ENCODE measurements around the gene ZNF789. TPM values are rescaled to one million over a fixed set of nuclear protein-coding genes. Genes with fewer than 3 reads are reported as not detected.
A peak's percentile ranks its signal among the peaks of the same experiment; 100 is the strongest.
"Not testable (repeated sequence)": the region's sequence is repeated elsewhere in the genome, so short reads cannot be mapped to it uniquely, and the experiment has no call there.

Gene ZNF789
- total RNA-seq, 1 experiment from 2014 or later = 8.4 TPM

DNA sequence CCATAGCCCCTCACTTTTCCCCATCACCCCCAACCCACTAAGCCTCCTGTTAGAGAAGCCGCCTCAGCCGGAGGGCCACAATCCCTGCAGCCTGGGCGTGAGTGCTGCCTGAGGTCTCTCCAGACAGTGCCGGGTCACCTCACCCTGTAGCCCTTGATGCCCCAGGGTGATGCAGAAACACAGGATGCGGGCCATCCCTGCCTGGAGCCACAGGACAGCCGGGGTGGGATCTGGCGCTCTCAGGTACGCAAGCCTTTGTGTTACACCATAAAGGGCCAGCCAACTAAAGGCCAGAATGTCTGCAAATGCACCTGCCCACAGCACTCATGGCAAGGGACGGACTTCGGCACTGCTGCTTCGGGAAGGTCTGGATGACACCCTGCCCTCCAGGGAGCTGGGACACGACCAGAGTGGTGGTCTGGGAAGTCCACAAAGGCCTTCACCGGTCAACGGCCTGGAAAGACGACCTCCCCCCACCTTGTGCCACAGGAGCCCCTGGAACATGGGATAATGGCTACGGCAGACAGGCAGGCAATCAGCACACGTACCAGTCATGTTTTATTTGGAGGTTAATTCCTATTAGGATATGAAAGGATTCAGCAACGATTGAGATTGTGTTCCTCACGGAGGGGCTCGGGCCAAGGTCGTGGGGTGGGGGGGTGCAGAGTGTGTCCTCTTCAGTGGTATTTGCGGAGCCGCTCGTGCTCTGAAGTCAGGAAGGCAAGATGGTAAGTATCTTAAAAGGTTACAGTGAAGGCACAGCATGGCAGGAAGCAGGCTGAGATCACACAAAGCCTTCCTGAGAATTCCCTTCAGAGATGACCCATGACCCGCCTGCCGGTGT, 14.8 kb upstream of the ZNF789 start:
- DNase-seq (ENCODE audit: low read depth) = no peak

GRCh38 chr7:99459087-99459486, 13.6 kb upstream of the ZNF789 start:
- DNase-seq (ENCODE audit: low read depth) = peak; percentile 35

DNA sequence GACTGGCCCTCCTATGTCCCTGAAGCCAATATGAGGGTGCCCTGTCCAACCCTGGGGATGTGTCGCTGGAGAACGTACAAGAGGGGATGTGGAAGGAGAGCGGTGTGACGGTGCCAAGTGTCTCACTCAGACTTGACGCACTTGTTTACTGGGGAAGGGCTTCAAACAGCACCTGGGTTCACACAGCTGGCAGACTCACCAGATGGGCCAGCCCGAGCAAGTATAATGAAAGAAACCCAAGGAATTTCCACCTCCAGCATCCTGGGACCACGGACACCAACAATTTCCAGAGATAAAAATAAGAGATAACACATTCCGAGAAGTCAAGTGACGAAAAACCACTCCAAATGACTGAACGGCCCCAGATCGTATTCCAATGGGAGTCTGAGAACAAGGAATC, 12.0 kb upstream of the ZNF789 start:
- no peak for DNase-seq (ENCODE audit: low read depth)

DNA sequence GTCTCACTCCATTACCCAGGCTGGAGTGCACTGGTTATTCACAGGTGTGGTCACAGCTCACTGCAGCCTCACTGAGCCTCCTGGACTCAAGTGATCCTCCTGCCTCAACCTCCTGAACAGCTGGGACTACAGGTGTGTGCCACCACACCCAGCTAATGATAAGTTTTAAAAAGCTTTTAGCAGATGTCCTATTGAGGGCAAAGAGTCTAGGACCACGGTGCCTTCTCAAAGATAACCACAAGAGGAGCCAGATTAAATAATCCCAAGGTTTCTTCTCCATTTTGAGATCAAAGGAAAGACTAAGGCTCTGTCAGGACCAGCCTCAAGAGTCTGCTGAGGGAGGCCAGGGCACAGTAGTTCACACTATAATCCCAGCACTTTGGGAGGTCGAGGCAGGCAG, 11.5 kb upstream of the ZNF789 start:
- DNase-seq (ENCODE audit: low read depth) = no peak

DNA sequence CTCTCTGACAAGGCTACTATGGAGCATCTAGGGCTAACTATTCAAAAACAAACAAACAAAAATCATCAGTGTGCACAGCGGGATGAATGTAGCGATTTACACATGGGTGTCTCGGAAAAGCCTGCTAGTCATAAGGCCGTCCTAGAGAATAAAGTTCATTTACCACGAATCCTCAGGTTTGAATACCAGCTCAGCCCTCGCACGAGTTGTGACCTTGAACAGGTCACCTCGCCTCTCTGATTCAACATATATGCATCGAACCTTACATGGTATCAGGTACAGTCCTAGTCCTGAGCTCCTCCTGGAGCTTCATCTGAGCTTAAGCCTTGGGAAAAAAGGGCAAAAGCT, 7.3 kb upstream of the ZNF789 start:
- DNase-seq (ENCODE audit: low read depth) = no peak

GRCh38 chr7:99468336-99468918, 4.3 kb upstream of the ZNF789 start:
- DNase-seq (ENCODE audit: low read depth) = no peak

DNA sequence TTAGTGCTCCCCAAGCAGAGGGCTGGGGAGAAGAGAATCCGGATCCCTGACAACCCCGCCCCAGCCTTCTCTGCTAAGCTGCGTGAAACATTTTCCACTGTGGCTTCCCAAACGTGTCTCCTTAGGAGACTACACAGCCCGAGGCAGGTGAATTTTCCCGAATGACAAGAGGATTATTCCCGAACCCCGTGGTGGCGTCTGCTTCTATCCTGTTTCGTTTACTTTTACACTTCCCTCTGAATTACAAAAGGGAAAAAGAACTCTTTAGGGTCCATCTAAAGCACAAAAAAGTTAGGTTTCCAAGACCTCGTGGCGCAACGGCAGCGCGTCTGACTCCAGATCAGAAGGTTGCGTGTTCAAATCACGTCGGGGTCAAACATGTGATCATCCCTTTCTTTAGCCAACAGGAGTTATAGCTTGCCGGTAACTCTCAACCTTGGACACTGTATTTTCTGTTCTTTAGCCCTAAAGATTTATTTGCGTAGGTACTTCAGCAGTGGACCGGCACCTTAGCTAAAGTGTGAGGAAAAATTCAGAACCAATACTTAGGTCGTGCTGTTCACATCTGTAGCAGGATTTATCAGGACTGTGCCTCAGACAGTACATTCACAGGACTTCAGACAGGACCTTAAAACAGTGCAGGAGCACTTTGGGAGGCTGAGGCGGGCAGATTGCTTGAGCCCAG, 3.2 kb upstream of the ZNF789 start:
- peak; percentile 22 for DNase-seq (ENCODE audit: low read depth)

- peak; percentile 78 for DNase-seq (ENCODE audit: low read depth)
Observed at GRCh38 chr7:99473315-99473596, 566 bp downstream of the ZNF789 start.

- DNase-seq (ENCODE audit: low read depth) = no peak
Observed at GRCh38 chr7:99476107-99476506, 3.4 kb downstream of the ZNF789 start.

GRCh38 chr7:99478464-99479440, 6.1 kb downstream of the ZNF789 start:
- no peak for DNase-seq (ENCODE audit: low read depth)

DNA sequence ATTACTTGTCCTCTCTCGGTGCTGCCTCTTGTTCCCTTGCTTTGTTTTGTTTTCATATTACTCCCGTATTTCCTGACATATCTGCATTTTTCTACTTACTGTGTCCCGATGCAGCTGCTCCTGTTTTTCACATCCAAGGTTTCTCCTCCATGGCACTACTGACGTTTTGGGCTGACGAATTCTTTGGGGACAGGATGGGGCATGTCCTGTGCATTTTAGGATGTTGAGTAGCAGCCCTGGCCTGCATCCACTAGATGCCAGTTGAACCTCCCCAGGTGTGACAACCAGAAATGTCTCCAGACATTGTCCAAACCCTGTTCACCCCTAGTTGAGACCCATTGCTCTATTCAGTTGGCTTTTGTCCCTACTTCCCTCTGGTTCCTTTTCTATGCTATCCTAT, 12.4 kb downstream of the ZNF789 start:
- DNase-seq (ENCODE audit: low read depth) = peak; percentile 47

DNA sequence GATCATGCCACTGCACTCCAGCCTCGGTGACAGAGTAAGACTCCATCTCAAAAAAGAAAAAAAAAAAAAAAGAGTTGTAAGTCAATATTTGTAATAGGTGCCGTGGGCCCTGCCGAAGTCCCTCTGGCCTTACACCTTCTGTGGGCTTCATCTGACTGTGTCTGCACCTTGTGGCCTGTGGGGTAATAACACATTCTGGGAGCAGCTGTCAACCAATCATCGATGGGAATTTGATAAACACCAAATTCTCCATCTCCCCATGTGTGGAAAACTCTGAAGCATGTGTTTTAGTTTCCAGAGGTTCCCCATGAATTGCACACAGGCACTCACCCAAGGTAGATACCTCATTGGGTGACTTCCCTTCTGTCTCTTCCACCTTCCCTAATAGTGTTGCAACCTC, 16.5 kb downstream of the ZNF789 start:
- no peak for DNase-seq (ENCODE audit: low read depth)

DNA sequence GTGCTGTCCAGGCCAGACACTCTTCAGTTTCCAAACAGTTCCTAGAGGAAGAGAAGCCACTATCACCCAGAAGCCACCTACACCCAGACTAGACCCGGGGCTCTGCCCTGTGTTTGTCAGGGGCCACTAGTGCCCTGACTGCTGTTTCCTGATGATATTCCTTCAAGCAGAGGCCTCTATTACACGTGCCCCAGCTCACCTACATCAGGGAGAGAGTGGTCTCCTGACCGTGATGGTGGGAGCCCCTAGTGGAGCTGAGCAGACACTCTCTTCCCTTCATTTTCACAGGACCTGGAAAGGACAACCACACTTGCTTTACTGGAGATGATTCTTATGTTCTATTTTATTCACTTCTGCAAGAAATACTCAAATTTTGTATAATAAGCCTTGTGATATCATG, 18.2 kb downstream of the ZNF789 start:
- DNase-seq (ENCODE audit: low read depth) = no peak

DNA sequence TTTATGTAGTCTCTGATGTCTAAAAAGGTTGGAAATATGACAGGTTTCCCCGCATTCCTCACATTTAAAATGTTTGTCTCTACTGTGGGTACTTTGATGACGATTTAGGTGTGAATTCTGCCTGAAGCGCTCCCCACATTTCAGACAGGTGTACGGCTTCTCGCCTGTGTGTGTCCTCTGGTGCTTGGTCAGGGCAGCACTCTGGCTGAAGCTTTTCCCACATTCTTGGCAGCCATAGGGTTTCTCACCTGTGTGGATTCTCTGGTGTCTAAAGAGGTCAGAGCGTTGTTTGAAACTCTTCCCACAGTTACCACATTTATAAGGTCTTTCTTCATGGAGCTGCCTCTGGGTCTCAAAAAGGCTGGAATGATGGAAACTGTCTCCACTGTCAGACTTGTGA, 21.1 kb downstream of the ZNF789 start:
- no peak for DNase-seq (ENCODE audit: low read depth)

DNA sequence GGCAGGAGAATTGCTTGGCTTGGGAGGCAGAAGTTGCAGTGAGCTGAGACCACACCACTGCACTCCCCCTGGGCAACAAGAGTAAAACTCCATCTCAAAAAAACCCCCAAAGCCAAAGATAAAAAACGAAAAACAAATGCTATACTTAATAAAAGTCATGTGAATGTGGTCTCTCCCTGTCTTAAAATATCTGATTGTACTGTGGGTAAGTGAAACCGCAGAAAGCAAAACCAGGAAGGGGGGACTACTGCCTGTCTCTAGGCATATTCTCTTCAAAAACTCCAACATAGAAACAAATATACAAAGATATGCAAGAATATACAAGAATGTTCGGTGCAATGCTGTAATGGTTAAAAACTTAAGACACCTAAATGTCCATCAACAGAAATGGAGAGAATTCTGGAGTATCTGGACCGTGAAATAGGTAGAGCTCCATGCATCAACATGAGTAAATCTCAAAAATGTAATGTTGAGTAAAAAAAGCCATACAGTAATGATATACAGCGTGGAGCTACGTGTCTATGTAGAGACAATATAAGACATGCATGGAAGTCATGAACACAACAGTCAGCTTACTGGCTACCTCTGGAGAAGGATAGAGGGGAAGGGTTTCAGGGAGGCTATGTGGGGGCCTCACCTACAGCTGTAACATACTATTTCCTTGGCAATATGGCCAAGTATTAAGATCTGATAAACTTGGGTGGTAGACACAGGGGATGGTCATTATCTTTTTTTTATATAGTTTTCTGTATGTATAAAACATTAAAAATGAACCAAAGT, 25.3 kb downstream of the ZNF789 start:
- DNase-seq (ENCODE audit: low read depth) = no peak

DNA sequence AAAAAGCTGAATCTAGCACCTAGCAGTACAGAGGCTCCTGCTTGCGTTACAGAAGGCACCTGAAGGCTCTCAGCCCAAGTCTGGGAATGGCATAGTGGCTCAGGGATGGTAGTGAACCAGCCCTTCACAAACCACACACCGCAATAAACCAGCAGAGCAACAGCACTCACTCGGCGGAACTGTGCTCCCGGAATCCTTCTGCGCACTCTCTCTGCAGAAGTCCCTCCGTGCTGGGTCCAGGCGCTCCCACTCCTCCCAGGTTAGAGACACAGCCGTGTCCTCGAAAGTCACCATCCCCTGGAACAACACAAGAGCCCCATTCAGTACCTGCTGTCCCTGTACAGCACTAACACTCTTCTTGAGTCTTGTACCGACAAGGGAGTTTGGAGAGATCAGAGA, 25.9 kb downstream of the ZNF789 start:
- no peak for DNase-seq (ENCODE audit: low read depth)

DNA sequence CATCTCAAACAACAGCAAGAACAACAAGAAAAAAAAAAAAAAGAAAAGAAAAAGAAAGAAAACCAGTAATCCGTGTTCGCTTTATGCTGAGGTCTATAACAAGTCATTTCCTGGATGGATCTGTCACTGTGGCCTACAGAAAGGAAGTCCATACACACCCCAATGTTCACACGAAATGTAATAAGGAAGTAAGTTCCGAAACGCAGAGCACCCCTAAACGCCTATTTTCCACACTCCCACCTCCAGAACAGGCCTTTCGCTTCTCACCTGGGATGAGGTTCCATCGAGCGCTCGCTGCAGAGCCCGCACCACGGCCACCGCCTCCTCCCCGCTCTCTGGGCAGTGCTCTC, 26.7 kb downstream of the ZNF789 start:
- DNase-seq (ENCODE audit: low read depth) = no peak

GRCh38 chr7:99499721-99500636, 27.3 kb downstream of the ZNF789 start, which contains the start of gene ZNF394:
TSS of gene ZNF394 (minus strand) at chr7:99500281. CDS start at chr7:99500093, 188 bp downstream.
- peak; percentile 93 for DNase-seq (ENCODE audit: low read depth)

- DNase-seq (ENCODE audit: low read depth) = no peak
Observed at GRCh38 chr7:99500637-99501009, 27.9 kb downstream of the ZNF789 start.

DNA sequence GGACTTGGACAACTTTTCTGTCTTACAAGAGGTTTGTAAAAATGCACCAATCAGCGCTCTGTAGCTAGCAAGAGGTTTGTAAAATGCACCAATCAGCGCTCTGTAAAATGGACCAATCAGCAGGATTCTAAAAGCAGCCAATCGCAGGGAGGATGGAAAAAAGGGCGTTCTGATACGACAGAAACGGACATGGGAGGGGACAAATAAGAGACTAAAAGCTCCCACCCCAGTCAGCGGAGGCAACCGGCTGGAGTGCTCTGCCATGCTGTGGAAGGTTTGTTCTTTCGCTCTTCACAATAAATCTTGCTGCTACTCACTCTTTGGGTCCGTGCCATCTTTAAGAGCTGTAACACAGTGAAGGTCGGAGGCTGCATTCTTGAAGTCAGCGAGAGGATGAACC, 28.5 kb downstream of the ZNF789 start:
- not testable (repeated sequence) for DNase-seq (ENCODE audit: low read depth)
